ACC112 (cell line): Measurements from ENCODE around the gene TBC1D22A.

Source experiments
- H2AFZ ChIP-seq: fragments of 200-600 bp; sonication (generic); one replicate; pipeline ENCODE4 v1.6.0; 2017; ENCODE audit warnings: antibody characterized with exemption, low read length; ENCODE audit not compliant: unreplicated experiment
- H3K27ac ChIP-seq: fragments of 200-600 bp; sonication (generic); 2 replicates; pipeline ENCODE4 v1.5.1; 2014; ENCODE audit warnings: low read depth, mild to moderate bottlenecking, antibody characterized with exemption, low read length, moderate library complexity
- H3K27me3 ChIP-seq: fragments of 200-600 bp; sonication (generic); 2 replicates; pipeline ENCODE4 v1.6.1; 2014; ENCODE audit warnings: mild to moderate bottlenecking, antibody characterized with exemption, low read length, moderate library complexity, mixed read lengths; ENCODE audit not compliant: insufficient read depth
- H3K36me3 ChIP-seq: fragments of 200-600 bp; sonication (generic); 2 replicates; pipeline ENCODE4 v1.6.1; 2016; ENCODE audit warnings: mild to moderate bottlenecking, antibody characterized with exemption, low read length, moderate library complexity, mixed read lengths; ENCODE audit not compliant: insufficient read depth
- H3K4me1 ChIP-seq: fragments of 200-600 bp; sonication (generic); one replicate; pipeline ENCODE4 v1.6.1; 2016; ENCODE audit warnings: low read length, mixed read lengths; ENCODE audit not compliant: insufficient read depth, unreplicated experiment, control insufficient read depth
- H3K4me3 ChIP-seq: fragments of 200-600 bp; sonication (generic); 2 replicates; pipeline ENCODE4 v1.5.1; 2014; ENCODE audit warnings: mild to moderate bottlenecking, low read depth, low read length
- H3K79me2 ChIP-seq: fragments of 200-600 bp; sonication (generic); one replicate; pipeline ENCODE4 v1.6.0; 2016; ENCODE audit warnings: low read length; ENCODE audit not compliant: control insufficient read depth, unreplicated experiment, insufficient read depth

TBC1D22A gene

GRCh38 chr22:46764779-46765485 lies 2.5 kb downstream of the TBC1D22A start:
- H3K27ac ChIP-seq, result no peak overlapping the region
- H3K79me2 ChIP-seq, result peaks cover 50% of the 10 kb centered on the region
- H3K27me3 ChIP-seq, result no peaks in the 10 kb centered on the region
- no peak overlapping the region for H3K4me3 ChIP-seq
- no peaks in the 10 kb centered on the region for H3K36me3 ChIP-seq
- no peak overlapping the region for H2AFZ ChIP-seq
- H3K4me1 ChIP-seq, result peaks cover 2% of the 10 kb centered on the region

DNA sequence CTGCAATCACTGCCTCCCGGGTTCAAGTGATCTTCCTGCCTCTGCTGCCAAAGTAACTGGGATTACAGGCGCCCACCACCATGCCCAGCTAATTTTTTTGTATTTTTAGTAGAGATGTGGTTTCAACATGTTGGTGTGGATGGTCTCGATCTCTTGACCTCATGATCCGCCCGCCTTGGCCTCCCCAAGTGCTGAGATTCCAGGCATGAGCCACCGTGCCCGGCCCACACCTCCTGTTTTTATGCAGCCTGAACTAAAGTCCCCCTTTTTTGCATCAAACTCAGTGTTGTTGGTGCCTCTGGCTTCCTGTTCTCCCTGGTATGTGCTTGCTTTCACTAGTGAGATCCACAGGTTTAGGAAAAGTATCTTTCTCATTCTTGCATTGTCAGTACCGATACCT lies 4.2 kb downstream of the TBC1D22A start:
- no peaks in the 10 kb centered on the region for H3K27me3 ChIP-seq
- H3K4me1 ChIP-seq, result peaks cover 2% of the 10 kb centered on the region
- H3K79me2 ChIP-seq, result peaks cover 46% of the 10 kb centered on the region
- no peaks in the 10 kb centered on the region for H3K36me3 ChIP-seq
- no peak overlapping the region for H2AFZ ChIP-seq
- no peak overlapping the region for H3K4me3 ChIP-seq
- H3K27ac ChIP-seq, result no peak overlapping the region

- H3K36me3 ChIP-seq, result no peaks in the 10 kb centered on the region
- H3K4me1 ChIP-seq, result peaks cover 2% of the 10 kb centered on the region
- H3K27ac ChIP-seq, result no peak overlapping the region
- no peak overlapping the region for H2AFZ ChIP-seq
- H3K4me3 ChIP-seq, result no peak overlapping the region
- no peaks in the 10 kb centered on the region for H3K27me3 ChIP-seq
- peaks cover 41% of the 10 kb centered on the region for H3K79me2 ChIP-seq
Observed at GRCh38 chr22:46767249-46767985, 5.0 kb downstream of the TBC1D22A start.

- Histone ChIP-seq H3K27ac (no peak overlapping the region), H3K79me2 (peaks cover 25% of the 10 kb centered on the region), H3K4me1 (peaks cover 7% of the 10 kb centered on the region), H3K4me3 (no peak overlapping the region), H2AFZ (no peak overlapping the region), H3K27me3 (no peaks in the 10 kb centered on the region), H3K36me3 (no peaks in the 10 kb centered on the region)
Observed at GRCh38 chr22:46769191-46769675, 6.8 kb downstream of the TBC1D22A start.

DNA sequence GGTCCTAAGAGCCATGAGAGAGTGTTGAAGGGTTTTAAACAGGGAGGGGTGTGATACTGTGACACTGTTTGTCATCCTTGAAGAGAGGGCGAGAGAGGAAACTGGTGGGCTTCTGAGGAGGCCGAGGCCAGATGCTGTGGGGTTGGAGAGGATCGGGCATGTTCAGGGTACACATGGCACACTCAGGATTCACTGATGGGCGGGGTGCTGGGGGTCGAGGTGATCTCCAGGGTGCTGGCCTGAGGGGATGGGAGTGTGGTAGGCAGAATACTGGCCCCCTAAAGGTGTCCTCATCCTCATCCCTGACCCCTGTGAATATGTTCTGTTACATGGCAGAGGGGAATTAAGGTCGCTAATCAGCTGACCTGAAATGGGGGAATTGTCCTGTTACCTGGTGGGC lies 7.3 kb downstream of the TBC1D22A start:
- Histone ChIP-seq H3K4me3 (no peak overlapping the region), H2AFZ (no peak overlapping the region), H3K27me3 (no peaks in the 10 kb centered on the region), H3K36me3 (no peaks in the 10 kb centered on the region), H3K79me2 (peaks cover 23% of the 10 kb centered on the region), H3K27ac (no peak overlapping the region), H3K4me1 (peaks cover 8% of the 10 kb centered on the region)

- peaks cover 8% of the 10 kb centered on the region for H3K4me1 ChIP-seq
- no peaks in the 10 kb centered on the region for H3K27me3 ChIP-seq
- H2AFZ ChIP-seq, result no peak overlapping the region
- H3K27ac ChIP-seq, result no peak overlapping the region
- H3K79me2 ChIP-seq, result peaks cover 22% of the 10 kb centered on the region
- no peak overlapping the region for H3K4me3 ChIP-seq
- no peaks in the 10 kb centered on the region for H3K36me3 ChIP-seq
Observed at GRCh38 chr22:46770151-46770641, 7.7 kb downstream of the TBC1D22A start.

GRCh38 chr22:46770726-46771125 lies 8.3 kb downstream of the TBC1D22A start:
- Histone ChIP-seq H3K79me2 (peaks cover 24% of the 10 kb centered on the region), H3K27ac (no peak overlapping the region), H3K36me3 (no peaks in the 10 kb centered on the region), H3K4me3 (no peak overlapping the region), H3K4me1 (peaks cover 8% of the 10 kb centered on the region), H2AFZ (no peak overlapping the region), H3K27me3 (no peaks in the 10 kb centered on the region)

DNA sequence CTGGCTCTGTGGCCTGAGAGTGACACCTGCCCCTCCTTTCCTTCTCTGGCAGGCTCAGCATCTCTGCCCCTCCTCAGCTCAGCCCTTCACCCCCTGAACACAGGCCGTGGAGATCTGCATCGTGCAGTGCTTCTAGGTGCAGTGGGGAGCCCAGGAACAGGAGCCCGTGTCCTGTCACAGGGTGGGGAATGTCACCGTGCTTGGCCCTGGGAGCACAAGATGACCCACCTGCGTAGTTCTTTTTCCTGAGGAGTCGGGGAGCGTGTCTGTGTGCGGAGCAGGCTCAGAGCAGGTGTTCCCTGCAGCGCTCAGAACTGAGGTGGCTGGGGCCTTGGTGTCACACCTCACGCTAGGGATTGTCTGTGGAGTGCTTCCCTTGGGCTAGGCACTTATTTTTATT lies 10.6 kb downstream of the TBC1D22A start:
- no peak overlapping the region for H3K27ac ChIP-seq
- H3K79me2 ChIP-seq, result peaks cover 15% of the 10 kb centered on the region
- no peak overlapping the region for H3K4me3 ChIP-seq
- H3K4me1 ChIP-seq, result peaks cover 8% of the 10 kb centered on the region
- H3K36me3 ChIP-seq, result no peaks in the 10 kb centered on the region
- H3K27me3 ChIP-seq, result no peaks in the 10 kb centered on the region
- H2AFZ ChIP-seq, result no peak overlapping the region

DNA sequence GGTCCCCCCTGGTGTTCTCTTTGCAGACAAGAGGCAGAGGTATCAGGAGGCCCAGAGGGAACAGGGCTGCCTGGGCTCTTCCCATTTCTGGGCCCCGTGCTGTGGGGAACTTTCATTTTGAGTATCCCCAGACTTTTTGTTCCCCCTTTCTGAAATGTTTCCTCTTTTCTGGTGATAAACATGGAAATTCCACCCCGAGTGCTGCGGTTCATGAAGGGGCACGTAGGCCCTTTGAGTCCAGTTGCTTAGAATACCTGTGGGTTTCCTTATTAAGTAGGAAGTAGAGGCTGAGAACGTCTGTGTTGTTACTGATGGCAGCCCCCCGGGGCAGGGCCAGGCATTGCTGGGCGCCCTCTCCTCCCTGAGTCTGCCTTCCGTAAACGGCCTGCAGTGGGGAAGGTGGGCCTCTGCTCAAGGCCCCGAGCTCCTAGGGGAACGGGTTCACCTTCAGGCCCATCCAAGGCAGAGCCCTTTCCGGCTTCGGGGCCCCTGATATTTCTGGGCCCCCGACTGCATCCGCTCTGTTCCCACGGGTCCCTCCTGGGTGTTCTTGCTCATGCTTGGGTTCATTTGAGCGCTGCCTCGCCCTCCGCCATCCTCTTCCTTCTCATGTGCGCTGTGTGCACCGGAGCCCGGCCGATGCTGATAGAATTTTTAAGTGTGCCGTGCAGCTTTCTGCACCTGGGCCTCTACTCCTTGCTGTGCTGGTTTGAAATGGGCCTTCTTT lies 12.0 kb downstream of the TBC1D22A start:
- Histone ChIP-seq H3K27me3 (no peaks in the 10 kb centered on the region), H3K79me2 (peaks cover 15% of the 10 kb centered on the region), H3K4me3 (no peak overlapping the region), H3K27ac (no peak overlapping the region), H3K36me3 (no peaks in the 10 kb centered on the region), H3K4me1 (peaks cover 8% of the 10 kb centered on the region), H2AFZ (no peak overlapping the region)

GRCh38 chr22:46774980-46775849 lies 12.8 kb downstream of the TBC1D22A start:
- no peaks in the 10 kb centered on the region for H3K27me3 ChIP-seq
- H3K27ac ChIP-seq, result no peak overlapping the region
- peaks cover 8% of the 10 kb centered on the region for H3K4me1 ChIP-seq
- H3K79me2 ChIP-seq, result peaks cover 15% of the 10 kb centered on the region
- no peaks in the 10 kb centered on the region for H3K36me3 ChIP-seq
- no peak overlapping the region for H3K4me3 ChIP-seq
- no peak overlapping the region for H2AFZ ChIP-seq
